Measurements from ENCODE around the gene RGS19.

Gene RGS19

GRCh38 chr20:64086801-64087200 lies 7.5 kb upstream of the RGS19 start:
- no peak for TF ChIP-seq MAX (IDR thresholded peaks at IDR 0.05)

GRCh38 chr20:64084685-64085152 lies 5.4 kb upstream of the RGS19 start:
- TF ChIP-seq CREB1 (IDR thresholded peaks at IDR 0.05; ENCODE audit: low read depth) (no peak), TCF12 (IDR thresholded peaks at IDR 0.05; ENCODE audit: low read depth) (no peak), ZBTB7A (IDR thresholded peaks at IDR 0.05; ENCODE audit: low read depth) (0 out of 2 replicates have a peak, but pooled peaks have one; percentile 57), CEBPB (IDR thresholded peaks at IDR 0.05) (no peak), USF1 (IDR thresholded peaks at IDR 0.05) (no peak), TAF1 (IDR thresholded peaks at IDR 0.05; ENCODE audit: low read depth) (no peak), YY1 (IDR thresholded peaks at IDR 0.05; ENCODE audit: low read depth) (no peak), RAD21 (IDR thresholded peaks at IDR 0.05; ENCODE audit: low read depth) (no peak), TEAD4 (IDR thresholded peaks at IDR 0.05) (no peak), MAX (IDR thresholded peaks at IDR 0.05) (peak; percentile 18; the same call in 1 of the 2 replicates), EGR1 (IDR thresholded peaks at IDR 0.05) (no peak), FOXM1 (IDR thresholded peaks at IDR 0.05; ENCODE audit: borderline replicate concordance, low read depth) (no peak), REST (IDR thresholded peaks at IDR 0.05; ENCODE audit: low read depth) (no peak), EP300 (IDR thresholded peaks at IDR 0.05; ENCODE audit: borderline replicate concordance) (no peak)

GRCh38 chr20:64083804-64084684 lies 4.7 kb upstream of the RGS19 start, which contains the start of gene LKAAEAR1:
LKAAEAR1 (minus strand) TSS chr20:64084398; CDS start chr20:64084219, 179 bp downstream.
- no peak for TF ChIP-seq CREB1 (IDR thresholded peaks at IDR 0.05; ENCODE audit: low read depth)

GRCh38 chr20:64083378-64083803 lies 4.1 kb upstream of the RGS19 start:
- peak; percentile 73 for TF ChIP-seq EGR1 (IDR thresholded peaks at IDR 0.05)
- no peak for TF ChIP-seq ZBTB7A (IDR thresholded peaks at IDR 0.05; ENCODE audit: low read depth)
- no peak for TF ChIP-seq TEAD4 (IDR thresholded peaks at IDR 0.05)
- peak; percentile 76 for TF ChIP-seq RAD21 (IDR thresholded peaks at IDR 0.05; ENCODE audit: low read depth)
- TF ChIP-seq TCF12 (IDR thresholded peaks at IDR 0.05; ENCODE audit: low read depth), result peak; percentile 19; the same call in 1 of the 2 replicates
- 0 out of 2 replicates have a peak, but pooled peaks have one; percentile 11 for TF ChIP-seq YY1 (IDR thresholded peaks at IDR 0.05; ENCODE audit: low read depth)

- TF ChIP-seq RAD21 (IDR thresholded peaks at IDR 0.05; ENCODE audit: low read depth) (no peak), CREB1 (IDR thresholded peaks at IDR 0.05; ENCODE audit: low read depth) (no peak), TAF1 (IDR thresholded peaks at IDR 0.05; ENCODE audit: low read depth) (no peak), YY1 (IDR thresholded peaks at IDR 0.05; ENCODE audit: low read depth) (no peak), MAX (IDR thresholded peaks at IDR 0.05) (no peak), TCF12 (IDR thresholded peaks at IDR 0.05; ENCODE audit: low read depth) (no peak), FOXM1 (IDR thresholded peaks at IDR 0.05; ENCODE audit: borderline replicate concordance, low read depth) (no peak), TEAD4 (IDR thresholded peaks at IDR 0.05) (no peak), CEBPB (IDR thresholded peaks at IDR 0.05) (no peak)
Observed at GRCh38 chr20:64082820-64083377, 3.6 kb upstream of the RGS19 start.

GRCh38 chr20:64082126-64082731 lies 2.9 kb upstream of the RGS19 start:
- no peak for TF ChIP-seq ZBTB7A (IDR thresholded peaks at IDR 0.05; ENCODE audit: low read depth)
- no peak for TF ChIP-seq USF1 (IDR thresholded peaks at IDR 0.05)
- no peak for TF ChIP-seq TAF1 (IDR thresholded peaks at IDR 0.05; ENCODE audit: low read depth)

- TF ChIP-seq RAD21 (IDR thresholded peaks at IDR 0.05; ENCODE audit: low read depth), result no peak
- TF ChIP-seq REST (IDR thresholded peaks at IDR 0.05; ENCODE audit: low read depth), result no peak
- TF ChIP-seq EGR1 (IDR thresholded peaks at IDR 0.05), result no peak
- no peak for TF ChIP-seq ZBTB7A (IDR thresholded peaks at IDR 0.05; ENCODE audit: low read depth)
- TF ChIP-seq YY1 (IDR thresholded peaks at IDR 0.05; ENCODE audit: low read depth), result no peak
- TF ChIP-seq FOXM1 (IDR thresholded peaks at IDR 0.05; ENCODE audit: borderline replicate concordance, low read depth), result no peak
- TF ChIP-seq NFIC (IDR thresholded peaks at IDR 0.05), result no peak
- TF ChIP-seq EP300 (IDR thresholded peaks at IDR 0.05; ENCODE audit: borderline replicate concordance), result no peak
- TF ChIP-seq USF1 (IDR thresholded peaks at IDR 0.05), result no peak
- no peak for TF ChIP-seq CREB1 (IDR thresholded peaks at IDR 0.05; ENCODE audit: low read depth)
- TF ChIP-seq TAF1 (IDR thresholded peaks at IDR 0.05; ENCODE audit: low read depth), result no peak
- TF ChIP-seq MAX (IDR thresholded peaks at IDR 0.05), result no peak
- TF ChIP-seq TEAD4 (IDR thresholded peaks at IDR 0.05), result no peak
- no peak for TF ChIP-seq CEBPB (IDR thresholded peaks at IDR 0.05)
Observed at GRCh38 chr20:64081624-64081964, 2.3 kb upstream of the RGS19 start.
